GM18508 (cell line): ENCODE data around the gene IMP3.
"Not testable (repeated sequence)": the region's sequence is repeated elsewhere in the genome, so short reads cannot be mapped to it uniquely, and the experiment has no call there.

Experiments
- ATAC-seq: cut with Tn5 transposase; IDR thresholded peaks from one replicate; pipeline ENCODE4 v1.9.1; 2021; ENCODE audit warnings: moderate number of reproducible peaks; ENCODE audit not compliant: insufficient read depth, unreplicated experiment

The IMP3 gene

GRCh38 chr15:75653347-75653913 lies 13.4 kb upstream of the IMP3 start:
- no peak for ATAC-seq

- ATAC-seq: no peak
These were observed 12.0 kb upstream of the IMP3 start for GRCh38 chr15:75651810-75652543.

- ATAC-seq: no peak
These were observed 11.1 kb upstream of the IMP3 start for GRCh38 chr15:75650908-75651809.

GRCh38 chr15:75649848-75650247 lies 9.8 kb upstream of the IMP3 start:
- no peak for ATAC-seq

DNA sequence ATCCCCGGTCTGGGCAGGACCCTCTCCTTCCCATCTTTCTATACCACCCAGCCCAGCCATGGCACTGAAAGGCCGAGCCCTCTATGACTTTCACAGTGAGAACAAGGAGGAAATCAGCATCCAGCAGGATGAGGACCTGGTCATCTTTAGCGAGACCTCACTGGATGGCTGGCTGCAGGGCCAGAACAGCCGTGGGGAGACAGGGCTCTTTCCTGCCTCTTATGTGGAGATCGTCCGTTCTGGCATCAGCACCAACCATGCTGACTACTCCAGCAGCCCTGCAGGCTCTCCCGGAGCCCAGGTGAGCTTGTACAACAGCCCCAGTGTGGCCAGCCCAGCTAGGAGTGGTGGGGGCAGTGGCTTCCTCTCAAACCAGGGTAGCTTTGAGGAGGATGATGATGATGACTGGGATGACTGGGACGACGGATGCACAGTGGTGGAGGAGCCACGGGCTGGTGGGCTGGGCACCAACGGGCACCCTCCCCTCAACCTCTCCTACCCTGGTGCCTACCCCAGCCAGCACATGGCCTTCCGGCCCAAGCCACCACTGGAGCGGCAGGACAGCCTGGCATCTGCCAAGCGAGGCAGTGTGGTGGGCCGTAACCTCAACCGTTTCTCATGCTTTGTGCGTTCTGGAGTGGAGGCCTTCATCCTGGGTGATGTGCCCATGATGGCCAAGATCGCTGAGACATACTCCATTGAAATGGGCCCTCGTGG lies 9.2 kb upstream of the IMP3 start:
- ATAC-seq: no peak

GRCh38 chr15:75648156-75649000 lies 8.4 kb upstream of the IMP3 start:
- no peak for ATAC-seq

- ATAC-seq: no peak
These were observed 7.5 kb upstream of the IMP3 start, which contains the start of gene SNX33 for GRCh38 chr15:75647370-75648155. Gene SNX33 (plus strand): TSS chr15:75647912. CDS start chr15:75649103, 1,191 bp downstream.

DNA sequence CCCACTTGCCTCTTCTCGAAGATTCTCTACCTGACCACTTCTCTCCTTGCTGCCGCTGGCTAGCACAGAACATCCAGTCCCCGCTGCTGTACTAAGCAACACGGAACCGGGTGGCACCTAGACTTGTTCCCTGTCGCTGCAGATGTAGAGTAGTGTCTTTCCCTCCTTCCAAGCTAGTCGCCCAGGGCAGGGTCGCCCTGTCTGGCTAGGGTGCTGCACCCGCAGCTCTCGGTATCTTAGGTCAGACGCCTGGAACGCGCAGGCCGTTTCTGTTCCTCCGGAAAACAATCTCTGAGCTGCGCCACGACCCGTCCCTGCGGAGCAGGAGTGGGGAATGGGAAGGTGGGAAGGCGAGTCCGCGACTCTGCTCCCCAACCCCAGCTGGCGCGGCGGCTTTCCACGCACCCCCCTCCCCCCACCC lies 6.9 kb upstream of the IMP3 start:
- no peak for ATAC-seq

DNA sequence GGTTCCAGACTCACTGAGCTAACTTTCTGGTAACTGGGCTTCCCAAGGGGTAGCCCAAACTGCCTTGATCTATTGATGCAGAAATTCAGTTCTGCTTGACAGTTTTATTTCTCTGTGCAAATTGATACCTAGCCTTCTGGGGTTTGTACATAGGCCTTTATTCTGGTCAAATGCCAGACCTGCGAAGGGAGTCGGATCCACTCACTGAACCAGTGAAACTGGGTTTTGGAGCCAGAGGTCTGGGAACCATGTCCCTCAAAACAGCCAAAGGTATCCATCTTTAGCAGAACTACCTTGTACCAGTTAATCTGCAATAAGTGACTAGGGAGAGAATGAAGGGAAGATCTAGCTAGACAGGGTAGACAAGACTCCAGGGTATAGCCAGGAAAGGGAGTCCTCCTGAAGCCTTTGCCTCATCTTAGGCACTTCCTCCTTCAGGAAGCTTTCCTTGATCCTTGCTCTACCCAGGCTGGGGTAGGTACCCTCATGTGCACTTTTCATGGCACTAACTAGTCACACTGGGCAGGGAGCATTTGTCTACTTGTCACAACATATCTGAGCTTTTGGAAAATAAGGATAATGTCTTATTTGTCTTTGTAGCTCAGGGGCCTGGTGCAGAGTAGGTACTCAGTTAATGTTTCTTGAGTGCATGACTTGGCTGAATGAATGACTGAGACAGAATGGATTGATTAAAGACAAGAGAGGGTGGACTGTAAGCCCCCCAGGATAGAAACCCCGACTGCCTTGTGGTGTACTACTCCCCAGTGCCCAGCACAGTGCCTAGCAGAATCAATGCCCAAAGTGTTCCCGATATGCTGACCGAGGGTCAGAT lies 6.3 kb upstream of the IMP3 start:
- ATAC-seq: no peak

GRCh38 chr15:75644376-75644775 lies 4.4 kb upstream of the IMP3 start:
- ATAC-seq: no peak

DNA sequence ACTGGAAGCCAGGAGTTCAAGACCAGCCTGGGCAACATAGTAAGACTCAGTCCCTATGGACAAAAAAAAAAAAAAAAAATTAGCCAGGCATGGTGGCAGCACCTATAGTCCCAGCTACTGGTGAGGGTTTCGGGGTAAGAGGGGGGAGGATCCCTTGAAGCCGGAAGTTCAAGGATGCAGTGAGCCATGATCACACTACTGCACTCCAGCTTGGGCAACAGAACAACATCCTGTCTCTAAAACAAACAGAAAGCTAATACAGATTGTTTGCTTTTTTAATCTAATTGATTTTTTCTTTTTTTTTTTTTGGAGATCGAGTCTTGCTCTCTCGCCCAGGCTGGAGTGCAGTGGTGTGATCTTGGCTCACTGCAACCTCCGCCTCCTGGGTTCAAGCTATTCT lies 1.6 kb upstream of the IMP3 start:
- ATAC-seq: no peak

GRCh38 chr15:75641179-75641503 lies 1.1 kb upstream of the IMP3 start:
- no peak for ATAC-seq

GRCh38 chr15:75640483-75641178 lies 607 bp upstream of the IMP3 start:
- no peak for ATAC-seq

DNA sequence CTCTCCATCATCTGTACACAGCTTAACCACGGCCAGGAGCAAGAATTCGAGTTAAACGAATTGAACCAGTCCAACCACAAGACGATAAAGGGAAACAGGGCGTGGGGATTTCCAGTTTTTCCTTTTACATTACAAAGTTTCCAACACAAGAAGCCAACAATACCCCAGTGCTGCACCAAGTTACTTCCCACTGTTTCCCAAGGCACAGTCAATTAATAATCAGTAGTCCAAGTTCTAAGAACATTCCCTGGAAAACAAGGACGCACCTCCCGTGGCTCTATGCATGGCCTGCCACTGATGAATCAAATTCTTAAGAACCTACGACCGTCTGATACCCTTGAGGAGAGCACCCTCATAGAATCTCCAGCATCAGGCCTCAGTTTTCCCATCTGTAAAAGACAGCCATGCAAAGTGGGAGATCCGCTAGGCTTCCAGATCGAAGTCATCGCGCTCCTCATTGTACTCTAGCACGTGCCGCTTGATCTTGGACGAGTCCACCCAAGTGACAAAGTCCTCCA lies 774 bp downstream of the IMP3 start:
- no peak for ATAC-seq

DNA sequence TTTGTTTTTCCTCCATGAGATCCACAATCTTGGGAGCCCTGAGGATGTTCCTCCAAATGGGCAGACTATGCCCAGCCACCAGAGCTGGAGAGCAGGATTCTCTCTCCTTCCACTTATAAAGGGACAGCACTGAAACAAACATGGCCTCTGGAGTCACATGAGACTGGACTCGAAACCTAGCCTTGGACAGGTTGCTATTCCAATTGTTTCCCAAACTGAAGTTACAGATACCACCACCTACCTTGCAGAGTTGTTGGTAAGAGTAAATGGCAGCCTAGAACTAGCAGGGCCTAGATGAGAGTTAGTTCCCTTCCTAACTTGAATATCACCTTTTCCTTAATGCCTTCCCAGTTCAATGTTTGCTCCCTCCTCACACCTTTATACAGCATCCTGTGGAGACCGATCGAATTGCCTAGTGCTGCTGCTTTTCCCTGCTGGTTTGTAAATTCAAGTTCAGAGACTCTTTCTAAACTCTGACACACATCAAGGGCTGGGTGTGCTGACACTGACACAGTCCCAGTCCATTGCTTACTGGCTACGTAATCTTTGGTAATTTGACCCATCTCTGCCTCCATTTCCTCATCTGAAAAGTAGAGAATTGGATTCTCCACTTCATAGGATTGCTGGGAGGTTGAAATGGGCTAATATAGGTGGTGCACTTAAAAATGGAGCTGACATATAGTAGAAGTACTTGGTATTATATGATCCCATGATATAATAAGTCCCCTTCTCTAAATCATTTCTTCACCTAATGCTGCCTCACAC lies 2.6 kb downstream of the IMP3 start:
- ATAC-seq: no peak

DNA sequence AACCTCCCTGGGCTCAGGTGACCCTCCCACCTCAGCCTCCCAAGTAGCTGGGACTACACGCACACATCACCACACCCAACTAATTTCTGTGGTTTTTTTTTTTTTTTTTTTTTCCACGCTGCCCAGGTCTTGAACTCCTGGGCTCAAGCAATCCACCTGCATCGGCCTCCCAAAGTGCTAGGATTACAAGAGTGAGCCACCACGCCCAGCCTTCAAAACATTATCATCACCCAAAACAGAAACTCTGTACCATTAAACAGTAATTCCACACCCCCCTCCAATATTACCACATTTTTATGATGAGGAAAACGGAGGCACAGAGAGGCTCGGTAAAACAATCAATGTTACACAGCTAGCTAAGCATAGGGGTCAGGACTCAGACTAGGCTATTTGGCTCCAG lies 4.0 kb downstream of the IMP3 start:
- ATAC-seq: no peak

DNA sequence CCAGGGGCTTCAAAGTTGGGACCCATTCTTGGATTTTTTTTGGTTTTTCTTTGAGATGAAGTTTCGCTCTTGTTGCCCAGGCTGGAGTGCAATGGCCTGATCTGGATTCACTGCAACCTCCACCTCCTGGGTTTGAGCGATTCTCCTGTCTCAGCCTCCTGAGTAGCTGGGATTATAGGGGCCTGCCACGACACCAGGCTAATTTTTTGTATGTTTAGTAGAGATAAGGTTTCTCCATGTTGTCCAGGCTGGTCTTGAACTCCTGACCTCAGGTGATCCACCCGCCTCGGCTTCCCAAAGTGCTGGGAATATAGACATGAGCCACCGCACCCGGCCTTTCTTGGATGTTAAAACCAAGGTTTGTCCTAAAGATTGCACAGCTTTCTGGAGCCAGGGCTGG lies 6.1 kb downstream of the IMP3 start:
- not testable (repeated sequence) for ATAC-seq
